Esophagus (tissue), 2 donors: ENCODE measurements around the gene MPPED2. TPM values are rescaled to one million over a fixed set of nuclear protein-coding genes. Genes with fewer than 3 reads are reported as not detected.

Source experiments
- H3K27ac ChIP-seq, 2 donors: one replicate each; pipeline ENCODE4 v1.5.1; 2013; ENCODE audit warnings: low read depth in 2 of 2, mild to moderate bottlenecking in 2 of 2, inconsistent platforms in 1 of 2, low read length in 1 of 2, moderate library complexity in 1 of 2
- H3K27me3 ChIP-seq, 2 donors: one replicate each; pipeline ENCODE4 v1.6.1; 2013; ENCODE audit warnings: low read length in 2 of 2, control low read depth in 1 of 2, mild to moderate bottlenecking in 1 of 2; ENCODE audit not compliant: insufficient read depth in 2 of 2, control insufficient read depth in 1 of 2
- H3K36me3 ChIP-seq, 2 donors: one replicate each; pipeline ENCODE4 v1.6.1; 2013; ENCODE audit warnings: low read length in 1 of 2; ENCODE audit not compliant: control insufficient read depth in 2 of 2, insufficient read depth in 2 of 2
- H3K4me1 ChIP-seq, 2 donors: one replicate each; pipeline ENCODE4 v1.6.1; 2013; ENCODE audit warnings: low read length in 1 of 2; ENCODE audit not compliant: control insufficient read depth in 2 of 2, insufficient read depth in 2 of 2
- H3K4me3 ChIP-seq, 2 donors: one replicate each; pipeline ENCODE4 v1.5.1; 2013; ENCODE audit warnings: low read length in 2 of 2, mild to moderate bottlenecking in 2 of 2, low read depth in 1 of 2, moderate library complexity in 1 of 2
- H3K9me3 ChIP-seq, 2 donors: one replicate each; pipeline ENCODE4 v1.6.1; 2013; ENCODE audit warnings: mild to moderate bottlenecking in 2 of 2, low read depth in 1 of 2, low read length in 1 of 2, moderate library complexity in 1 of 2; ENCODE audit not compliant: control insufficient read depth in 2 of 2, insufficient read depth in 1 of 2
- WGBS, 2 donors: extraction: QIAGEN DNeasy Blood & Tissue Kit; methylation state at CpG; one replicate each; pipeline ENCODE4 v1.1.7; 2013; 5-methylcytosine and 5-hydroxymethylcytosine counted together
- polyA plus RNA-seq, 2 donors: library from polyadenylated mRNA; stranded (reverse); fragments of 200-250 nt; gene quantifications; one replicate each; pipeline ENCODE4 v1.2.3, GENCODE V29; 2013
- donor health status: healthy with polysubstance abuse.
- donor health status: Bipolar disorder and iron deficiency.

Gene MPPED2
- polyA plus RNA-seq, 2 donors: 0.58 to 1.4 TPM

DNA sequence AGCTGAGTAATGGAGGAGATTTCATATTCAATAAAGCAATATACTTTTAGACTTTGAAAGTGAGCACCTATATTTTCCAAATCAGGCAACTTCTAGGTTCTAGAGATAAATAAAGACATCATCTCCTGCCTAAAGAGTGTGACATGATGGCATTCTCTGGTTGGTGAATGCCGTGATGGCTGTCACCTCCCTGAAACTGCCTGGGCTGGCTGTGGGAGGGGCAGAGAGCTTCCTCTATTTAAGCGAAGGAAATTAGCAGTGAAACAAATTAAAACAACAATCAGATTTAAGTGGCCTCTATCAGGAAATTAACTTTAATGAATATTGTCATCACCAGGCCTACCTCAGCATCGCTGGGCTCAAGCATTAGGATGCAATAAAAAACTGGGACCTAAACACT is 149.4 kb downstream of the MPPED2 start:
- no peak overlapping the region for H3K4me3 ChIP-seq
- H3K36me3 ChIP-seq: no peaks in the 10 kb centered on the region
- no peaks in the 10 kb centered on the region for H3K9me3 ChIP-seq
- no peaks in the 10 kb centered on the region for H3K27me3 ChIP-seq
- 71 to 83% methylated on average over 3 of the region's 3 CpGs for WGBS, 2 donors
- H3K4me1 ChIP-seq: no peaks in the 10 kb centered on the region
- no peak overlapping the region for H3K27ac ChIP-seq

DNA sequence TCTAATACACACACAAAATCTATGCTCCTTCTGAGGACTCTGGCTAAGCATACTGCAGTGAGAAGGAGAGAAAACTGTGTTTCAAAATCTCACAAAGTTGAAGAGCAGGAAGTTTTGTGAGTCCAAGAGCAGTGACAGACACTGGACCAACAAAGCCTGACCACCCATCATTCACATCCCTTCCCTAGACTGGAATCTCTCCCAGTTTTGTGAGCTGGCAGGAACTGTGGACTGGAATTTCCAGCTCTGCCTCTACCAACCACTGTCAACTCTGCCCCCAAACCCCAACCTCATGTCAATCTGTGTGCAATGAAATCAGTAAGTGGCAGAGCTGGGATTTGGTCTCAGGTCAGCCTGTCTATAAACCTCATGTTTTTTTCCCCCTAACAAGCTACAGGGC is 150.7 kb downstream of the MPPED2 start:
- Histone ChIP-seq H3K4me1 (no peaks in the 10 kb centered on the region), H3K36me3 (no peaks in the 10 kb centered on the region), H3K27ac (no peak overlapping the region), H3K9me3 (no peaks in the 10 kb centered on the region), H3K27me3 (no peaks in the 10 kb centered on the region), H3K4me3 (no peak overlapping the region)

DNA sequence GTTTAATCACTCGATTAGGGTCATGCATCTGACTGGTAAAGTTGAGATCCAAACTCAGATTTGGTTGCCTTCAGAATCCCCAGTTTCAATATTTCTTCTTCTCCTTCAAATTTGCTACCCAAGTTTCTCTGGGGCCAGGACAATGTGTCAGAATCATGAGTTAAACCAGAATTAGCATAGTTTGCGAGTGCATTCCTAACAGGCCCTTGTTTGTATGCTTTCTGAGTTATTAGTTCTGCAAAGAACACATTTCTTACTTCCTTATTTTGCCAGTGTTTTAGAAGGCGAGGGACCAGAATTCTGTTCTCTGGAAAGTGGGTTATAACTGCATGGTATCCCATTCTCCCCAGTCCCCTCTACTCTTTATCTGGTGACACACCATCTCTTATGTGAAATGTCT is 151.3 kb downstream of the MPPED2 start:
- Histone ChIP-seq H3K36me3 (no peaks in the 10 kb centered on the region), H3K27me3 (no peaks in the 10 kb centered on the region), H3K4me1 (no peaks in the 10 kb centered on the region), H3K4me3 (no peak overlapping the region), H3K9me3 (no peaks in the 10 kb centered on the region), H3K27ac (no peak overlapping the region)
- WGBS, 2 donors: 79 to 85% methylated on average over 3 of the region's 3 CpGs

DNA sequence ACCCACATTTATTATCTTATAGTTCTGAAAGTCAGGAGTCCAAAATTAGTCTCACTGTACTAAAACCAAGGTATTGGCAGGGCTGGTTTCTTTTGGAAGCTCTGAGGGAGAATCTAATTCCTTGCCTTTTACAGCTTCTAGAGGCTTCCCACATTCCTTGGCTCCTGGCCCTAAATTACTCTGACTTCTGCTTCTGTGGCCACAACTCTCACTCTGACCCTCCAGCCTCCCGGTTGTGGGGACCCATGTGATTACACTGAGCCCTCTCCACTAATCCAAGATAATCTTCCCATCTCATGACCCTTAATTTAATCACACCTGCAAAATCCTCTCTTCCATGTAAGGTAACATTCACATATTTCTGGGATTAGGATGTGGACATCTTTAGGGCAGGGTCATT is 152.3 kb downstream of the MPPED2 start:
- no peaks in the 10 kb centered on the region for H3K27me3 ChIP-seq
- no peak overlapping the region for H3K27ac ChIP-seq
- WGBS, 2 donors: 44 to 57% methylated on average over 1 of the region's 1 CpG
- H3K9me3 ChIP-seq: no peaks in the 10 kb centered on the region
- no peaks in the 10 kb centered on the region for H3K36me3 ChIP-seq
- no peak overlapping the region for H3K4me3 ChIP-seq
- no peaks in the 10 kb centered on the region for H3K4me1 ChIP-seq

DNA sequence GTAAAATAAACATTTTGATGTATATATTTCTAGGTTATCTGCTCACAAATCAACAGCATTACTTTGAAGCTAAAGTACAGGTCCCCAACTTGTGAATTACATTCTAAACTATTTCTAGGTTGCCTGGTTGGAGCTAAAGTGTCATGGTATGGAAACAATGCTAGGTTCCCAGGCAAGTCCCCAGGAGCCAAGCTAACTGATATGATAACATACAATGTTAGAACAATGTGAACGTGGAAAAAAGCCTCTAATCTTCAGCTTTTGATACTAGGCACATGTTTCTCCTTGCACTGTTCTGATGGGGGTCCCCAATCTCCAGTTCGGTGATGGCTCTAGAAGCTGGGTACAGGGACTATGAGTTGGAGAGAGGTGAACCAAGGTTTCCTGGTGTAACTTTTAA is 153.4 kb downstream of the MPPED2 start:
- H3K27ac ChIP-seq: no peak overlapping the region
- no peaks in the 10 kb centered on the region for H3K9me3 ChIP-seq
- H3K27me3 ChIP-seq: no peaks in the 10 kb centered on the region
- no peaks in the 10 kb centered on the region for H3K36me3 ChIP-seq
- WGBS, 2 donors: 72 to 77% methylated on average over 2 of the region's 2 CpGs
- no peak overlapping the region for H3K4me3 ChIP-seq
- H3K4me1 ChIP-seq: no peaks in the 10 kb centered on the region

DNA sequence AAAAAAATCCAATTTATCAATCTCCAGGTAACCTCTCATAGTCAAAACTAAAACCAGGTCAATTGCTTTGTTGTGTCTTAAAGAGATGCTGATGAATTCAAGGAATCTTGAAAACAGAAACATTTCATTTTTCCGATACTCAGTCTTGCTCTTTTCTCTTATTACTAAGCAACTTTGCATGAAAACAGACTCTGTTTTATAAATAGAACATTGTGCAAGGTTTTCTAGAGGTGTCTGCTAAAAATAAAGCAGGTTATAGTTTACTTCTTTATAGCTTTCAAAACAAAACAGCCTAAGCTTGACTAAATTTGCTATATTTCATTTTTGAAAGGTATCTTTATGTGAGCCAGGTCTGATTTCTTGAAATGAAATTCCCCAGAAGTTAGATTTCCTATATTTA is 154.0 kb downstream of the MPPED2 start:
- 55 to 72% methylated on average over 1 of the region's 1 CpG for WGBS, 2 donors
- no peak overlapping the region for H3K27ac ChIP-seq

DNA sequence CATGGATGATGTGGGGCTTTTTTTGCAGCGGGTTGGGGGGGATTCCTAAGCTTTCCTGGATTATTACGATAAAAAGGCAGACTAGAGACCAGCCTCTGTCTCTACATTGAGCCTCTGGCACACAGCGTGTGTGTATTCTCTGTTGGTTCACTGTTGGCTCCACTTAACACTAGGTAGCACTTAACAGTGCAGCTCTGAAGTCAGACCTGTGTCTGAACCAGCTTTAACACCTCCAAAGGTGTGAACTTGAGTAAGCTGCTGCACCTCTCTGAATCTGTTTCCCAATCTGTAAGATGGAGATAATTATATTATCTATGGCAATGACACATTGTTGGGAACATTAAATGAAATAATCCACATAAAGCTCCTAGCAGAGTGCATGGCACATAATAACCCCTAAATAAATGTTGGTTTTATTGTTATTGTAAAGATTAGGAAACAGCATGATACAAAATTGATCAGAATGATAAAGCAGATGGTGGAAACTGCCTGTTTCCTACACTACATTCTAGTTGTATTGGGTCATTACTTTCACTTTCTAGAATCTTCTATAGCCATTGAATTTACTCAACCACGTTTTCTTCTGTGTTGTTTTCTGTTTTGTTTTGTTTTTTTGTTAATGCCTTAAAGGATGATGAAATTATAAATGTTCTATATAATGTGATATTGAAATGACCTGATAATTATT is 154.9 kb downstream of the MPPED2 start:
- Histone ChIP-seq H3K4me1 (no peaks in the 10 kb centered on the region), H3K27ac (no peak overlapping the region), H3K9me3 (no peaks in the 10 kb centered on the region), H3K36me3 (no peaks in the 10 kb centered on the region), H3K4me3 (no peak overlapping the region), H3K27me3 (no peaks in the 10 kb centered on the region)
- 72 to 73% methylated on average over 4 of the region's 4 CpGs for WGBS, 2 donors

More for the DNA sequence above, 154.0 kb downstream of the MPPED2 start:
- no peaks in the 10 kb centered on the region for H3K36me3 ChIP-seq
- H3K4me3 ChIP-seq: no peak overlapping the region
- no peaks in the 10 kb centered on the region for H3K9me3 ChIP-seq
- H3K27me3 ChIP-seq: no peaks in the 10 kb centered on the region
- no peaks in the 10 kb centered on the region for H3K4me1 ChIP-seq

DNA sequence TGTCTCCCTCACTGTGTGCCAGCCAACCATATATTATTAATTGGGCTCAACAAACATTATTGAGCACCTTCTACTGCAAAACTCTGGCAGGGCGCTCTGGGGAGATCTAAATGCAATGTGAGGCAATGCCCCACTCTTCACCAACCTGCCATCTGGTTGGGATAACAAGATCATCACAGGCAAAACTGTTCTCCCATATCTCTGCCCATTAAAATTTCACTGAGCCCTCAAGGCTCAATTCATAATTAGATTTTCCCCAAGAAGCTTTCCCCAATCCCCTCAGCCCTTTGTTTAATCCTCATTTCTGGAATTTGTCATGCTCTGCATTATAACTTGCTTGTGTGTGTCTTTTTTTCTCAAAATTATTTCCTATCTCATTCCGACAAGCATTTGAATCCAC is 156.6 kb downstream of the MPPED2 start:
- no peaks in the 10 kb centered on the region for H3K36me3 ChIP-seq
- no peaks in the 10 kb centered on the region for H3K9me3 ChIP-seq
- WGBS, 2 donors: 87 to 92% methylated on average over 2 of the region's 2 CpGs
- H3K4me1 ChIP-seq: no peaks in the 10 kb centered on the region
- H3K27ac ChIP-seq: no peak overlapping the region
- no peak overlapping the region for H3K4me3 ChIP-seq
- no peaks in the 10 kb centered on the region for H3K27me3 ChIP-seq

DNA sequence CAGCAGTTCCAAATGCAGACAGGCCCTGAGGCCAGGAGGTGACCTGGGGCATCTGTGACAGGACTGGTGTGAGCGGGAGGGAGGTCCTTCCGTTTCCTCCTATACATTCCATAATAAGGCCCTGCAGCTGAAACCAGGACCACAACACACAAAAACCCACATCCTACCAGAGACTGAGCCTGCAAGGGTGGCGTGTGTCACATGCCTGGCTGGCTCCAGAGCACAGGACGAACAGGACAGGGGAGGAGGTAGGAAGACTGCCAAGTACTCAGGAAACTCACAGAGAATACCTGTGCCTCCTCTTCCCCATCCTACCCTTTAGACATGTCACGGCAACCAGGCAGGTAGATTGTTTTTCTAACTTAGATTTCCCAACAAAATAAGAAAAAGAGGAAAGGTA is 159.4 kb downstream of the MPPED2 start:
- Histone ChIP-seq H3K4me3 (no peak overlapping the region), H3K27ac (no peak overlapping the region), H3K36me3 (no peaks in the 10 kb centered on the region), H3K27me3 (no peaks in the 10 kb centered on the region), H3K4me1 (no peaks in the 10 kb centered on the region), H3K9me3 (peaks cover 0 to 2% of the 10 kb centered on the region in 2 donors)
- 76 to 81% methylated on average over 5 of the region's 5 CpGs for WGBS, 2 donors

DNA sequence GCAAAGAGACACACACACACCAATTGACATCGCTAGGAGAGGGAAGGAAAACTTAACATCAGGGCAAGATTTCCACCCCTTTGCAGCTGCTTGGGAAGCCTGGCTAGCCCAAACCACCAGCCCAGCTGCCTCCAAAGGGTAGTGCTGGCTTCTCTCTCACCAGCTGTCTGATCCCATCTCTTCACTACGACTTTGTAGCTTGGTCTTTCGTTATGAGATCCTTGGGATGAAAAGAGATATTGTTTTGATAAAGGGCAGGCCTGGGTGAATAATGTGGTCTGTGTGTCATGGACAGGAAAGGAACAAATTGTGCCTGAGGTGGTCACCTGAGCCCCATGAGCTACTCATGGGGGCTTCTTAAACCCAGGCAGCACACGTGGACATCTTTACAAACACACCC is 161.3 kb downstream of the MPPED2 start:
- Histone ChIP-seq H3K4me1 (no peaks in the 10 kb centered on the region), H3K9me3 (peaks cover 0 to 2% of the 10 kb centered on the region in 2 donors), H3K27ac (no peak overlapping the region), H3K36me3 (no peaks in the 10 kb centered on the region), H3K27me3 (no peaks in the 10 kb centered on the region), H3K4me3 (no peak overlapping the region)
- 58 to 77% methylated on average over 4 of the region's 4 CpGs for WGBS, 2 donors
